Measurements from ENCODE around the gene ABHD16A.

- TF ChIP-seq EZH2phosphoT487 (IDR thresholded peaks at IDR 0.05; ENCODE audit: borderline replicate concordance), result no peak
- no peak for TF ChIP-seq CTCF (conservative IDR thresholded peaks at IDR 0.05; ENCODE audit: low read length)
Measured at GRCh38 chr6:31654574-31655348, 48.4 kb downstream of the ABHD16A start.
